ENCODE data around the gene ATG7.

The ATG7 gene

DNA sequence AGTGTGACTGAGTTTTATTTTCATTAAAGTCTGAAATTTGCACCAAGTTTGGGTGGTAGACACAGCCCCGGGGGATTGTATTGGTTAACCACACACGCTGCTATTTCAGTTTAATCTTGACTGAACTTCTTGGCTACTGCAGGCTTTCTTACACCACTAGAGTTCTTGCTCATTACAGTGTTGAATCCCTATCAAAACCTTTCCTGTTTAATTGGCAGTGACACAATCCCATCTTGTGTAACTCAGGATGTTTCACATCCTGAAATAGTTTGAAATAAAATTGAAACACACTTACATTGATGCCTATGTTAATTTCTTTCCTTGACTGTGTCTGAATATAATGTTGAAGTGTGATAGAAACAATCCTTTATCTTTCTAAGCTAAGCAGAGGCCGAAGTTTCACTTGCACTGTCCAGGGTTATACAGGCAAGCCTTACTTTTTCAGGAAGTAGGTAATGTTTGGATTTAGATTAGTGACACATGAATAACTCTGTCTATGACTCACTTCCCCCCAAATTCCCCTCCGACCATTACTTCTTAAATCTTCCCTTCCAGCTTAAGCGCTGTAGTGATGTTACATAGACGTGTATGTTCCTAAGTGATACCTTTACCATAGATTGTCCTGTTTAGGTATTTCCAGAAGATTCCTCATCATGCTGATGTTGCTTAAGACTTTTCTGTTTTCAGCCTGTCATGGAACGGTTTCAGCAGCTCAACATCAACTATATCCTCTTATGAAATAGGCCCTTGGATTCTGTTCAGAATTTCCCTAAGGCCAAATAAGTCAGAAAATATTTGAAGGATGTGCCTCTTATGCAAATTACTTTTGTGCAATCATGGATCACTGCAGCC is 16.8 kb downstream of the ATG7 start:
- TF ChIP-seq ZNF558 (tag by site-specific recombination; IDR thresholded peaks at IDR 0.05): 0 out of 2 replicates have a peak, but pooled peaks have one; percentile 23
- TF ChIP-seq ZNF521 (tag by site-specific recombination; IDR thresholded peaks at IDR 0.05): no peak
- no peak for TF ChIP-seq ZNF394 (tag by site-specific recombination; IDR thresholded peaks at IDR 0.05; ENCODE audit: borderline replicate concordance)
- no peak for TF ChIP-seq KLF8 (tag by site-specific recombination; IDR thresholded peaks at IDR 0.05)
- no peak for TF ChIP-seq KLF9 (tag by site-specific recombination; IDR thresholded peaks at IDR 0.05; ENCODE audit: low read depth)
- TF ChIP-seq ZNF366 (tag by site-specific recombination; conservative IDR thresholded peaks at IDR 0.05): 0 out of 2 replicates have a peak, but pooled peaks have one; percentile 20
- peak; percentile 70 for TF ChIP-seq ZNF629 (tag by site-specific recombination; IDR thresholded peaks at IDR 0.05)
- TF ChIP-seq, protein P1, sequence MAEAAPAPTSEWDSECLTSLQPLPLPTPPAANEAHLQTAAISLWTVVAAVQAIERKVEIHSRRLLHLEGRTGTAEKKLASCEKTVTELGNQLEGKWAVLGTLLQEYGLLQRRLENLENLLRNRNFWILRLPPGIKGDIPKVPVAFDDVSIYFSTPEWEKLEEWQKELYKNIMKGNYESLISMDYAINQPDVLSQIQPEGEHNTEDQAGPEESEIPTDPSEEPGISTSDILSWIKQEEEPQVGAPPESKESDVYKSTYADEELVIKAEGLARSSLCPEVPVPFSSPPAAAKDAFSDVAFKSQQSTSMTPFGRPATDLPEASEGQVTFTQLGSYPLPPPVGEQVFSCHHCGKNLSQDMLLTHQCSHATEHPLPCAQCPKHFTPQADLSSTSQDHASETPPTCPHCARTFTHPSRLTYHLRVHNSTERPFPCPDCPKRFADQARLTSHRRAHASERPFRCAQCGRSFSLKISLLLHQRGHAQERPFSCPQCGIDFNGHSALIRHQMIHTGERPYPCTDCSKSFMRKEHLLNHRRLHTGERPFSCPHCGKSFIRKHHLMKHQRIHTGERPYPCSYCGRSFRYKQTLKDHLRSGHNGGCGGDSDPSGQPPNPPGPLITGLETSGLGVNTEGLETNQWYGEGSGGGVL (tag by site-specific recombination; IDR thresholded peaks at IDR 0.05): peak; percentile 72
- TF ChIP-seq OSR2 (tag by site-specific recombination; IDR thresholded peaks at IDR 0.05): peak; percentile 53; the same call in 1 of the 2 replicates
- TF ChIP-seq ZNF585B (tag by site-specific recombination; IDR thresholded peaks at IDR 0.05): no peak
- TF ChIP-seq ZBTB21 (tag by site-specific recombination; IDR thresholded peaks at IDR 0.05): 0 out of 2 replicates have a peak, but pooled peaks have one; percentile 34
- peak; percentile 82 for TF ChIP-seq ZNF600 (tag by site-specific recombination; IDR thresholded peaks at IDR 0.05)
- TF ChIP-seq GLIS2 (tag by site-specific recombination; IDR thresholded peaks at IDR 0.05): no peak
- TF ChIP-seq, protein P2, sequence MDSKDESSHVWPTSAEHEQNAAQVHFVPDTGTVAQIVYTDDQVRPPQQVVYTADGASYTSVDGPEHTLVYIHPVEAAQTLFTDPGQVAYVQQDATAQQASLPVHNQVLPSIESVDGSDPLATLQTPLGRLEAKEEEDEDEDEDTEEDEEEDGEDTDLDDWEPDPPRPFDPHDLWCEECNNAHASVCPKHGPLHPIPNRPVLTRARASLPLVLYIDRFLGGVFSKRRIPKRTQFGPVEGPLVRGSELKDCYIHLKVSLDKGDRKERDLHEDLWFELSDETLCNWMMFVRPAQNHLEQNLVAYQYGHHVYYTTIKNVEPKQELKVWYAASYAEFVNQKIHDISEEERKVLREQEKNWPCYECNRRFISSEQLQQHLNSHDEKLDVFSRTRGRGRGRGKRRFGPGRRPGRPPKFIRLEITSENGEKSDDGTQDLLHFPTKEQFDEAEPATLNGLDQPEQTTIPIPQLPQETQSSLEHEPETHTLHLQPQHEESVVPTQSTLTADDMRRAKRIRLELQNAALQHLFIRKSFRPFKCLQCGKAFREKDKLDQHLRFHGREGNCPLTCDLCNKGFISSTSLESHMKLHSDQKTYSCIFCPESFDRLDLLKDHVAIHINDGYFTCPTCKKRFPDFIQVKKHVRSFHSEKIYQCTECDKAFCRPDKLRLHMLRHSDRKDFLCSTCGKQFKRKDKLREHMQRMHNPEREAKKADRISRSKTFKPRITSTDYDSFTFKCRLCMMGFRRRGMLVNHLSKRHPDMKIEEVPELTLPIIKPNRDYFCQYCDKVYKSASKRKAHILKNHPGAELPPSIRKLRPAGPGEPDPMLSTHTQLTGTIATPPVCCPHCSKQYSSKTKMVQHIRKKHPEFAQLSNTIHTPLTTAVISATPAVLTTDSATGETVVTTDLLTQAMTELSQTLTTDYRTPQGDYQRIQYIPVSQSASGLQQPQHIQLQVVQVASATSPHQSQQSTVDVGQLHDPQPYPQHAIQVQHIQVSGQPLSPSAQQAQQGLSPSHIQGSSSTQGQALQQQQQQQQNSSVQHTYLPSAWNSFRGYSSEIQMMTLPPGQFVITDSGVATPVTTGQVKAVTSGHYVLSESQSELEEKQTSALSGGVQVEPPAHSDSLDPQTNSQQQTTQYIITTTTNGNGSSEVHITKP (tag by site-specific recombination; IDR thresholded peaks at IDR 0.05): peak; percentile 51
- peak; percentile 24; the same call in 1 of the 2 replicates for TF ChIP-seq SP7 (tag by site-specific recombination; IDR thresholded peaks at IDR 0.05)
- no peak for TF ChIP-seq BCL11A (tag by site-specific recombination; IDR thresholded peaks at IDR 0.05; ENCODE audit: low read depth)
- TF ChIP-seq, protein P3, sequence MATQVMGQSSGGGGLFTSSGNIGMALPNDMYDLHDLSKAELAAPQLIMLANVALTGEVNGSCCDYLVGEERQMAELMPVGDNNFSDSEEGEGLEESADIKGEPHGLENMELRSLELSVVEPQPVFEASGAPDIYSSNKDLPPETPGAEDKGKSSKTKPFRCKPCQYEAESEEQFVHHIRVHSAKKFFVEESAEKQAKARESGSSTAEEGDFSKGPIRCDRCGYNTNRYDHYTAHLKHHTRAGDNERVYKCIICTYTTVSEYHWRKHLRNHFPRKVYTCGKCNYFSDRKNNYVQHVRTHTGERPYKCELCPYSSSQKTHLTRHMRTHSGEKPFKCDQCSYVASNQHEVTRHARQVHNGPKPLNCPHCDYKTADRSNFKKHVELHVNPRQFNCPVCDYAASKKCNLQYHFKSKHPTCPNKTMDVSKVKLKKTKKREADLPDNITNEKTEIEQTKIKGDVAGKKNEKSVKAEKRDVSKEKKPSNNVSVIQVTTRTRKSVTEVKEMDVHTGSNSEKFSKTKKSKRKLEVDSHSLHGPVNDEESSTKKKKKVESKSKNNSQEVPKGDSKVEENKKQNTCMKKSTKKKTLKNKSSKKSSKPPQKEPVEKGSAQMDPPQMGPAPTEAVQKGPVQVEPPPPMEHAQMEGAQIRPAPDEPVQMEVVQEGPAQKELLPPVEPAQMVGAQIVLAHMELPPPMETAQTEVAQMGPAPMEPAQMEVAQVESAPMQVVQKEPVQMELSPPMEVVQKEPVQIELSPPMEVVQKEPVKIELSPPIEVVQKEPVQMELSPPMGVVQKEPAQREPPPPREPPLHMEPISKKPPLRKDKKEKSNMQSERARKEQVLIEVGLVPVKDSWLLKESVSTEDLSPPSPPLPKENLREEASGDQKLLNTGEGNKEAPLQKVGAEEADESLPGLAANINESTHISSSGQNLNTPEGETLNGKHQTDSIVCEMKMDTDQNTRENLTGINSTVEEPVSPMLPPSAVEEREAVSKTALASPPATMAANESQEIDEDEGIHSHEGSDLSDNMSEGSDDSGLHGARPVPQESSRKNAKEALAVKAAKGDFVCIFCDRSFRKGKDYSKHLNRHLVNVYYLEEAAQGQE (tag by site-specific recombination; IDR thresholded peaks at IDR 0.05): peak; percentile 35; the same call in 1 of the 2 replicates
- TF ChIP-seq ZEB2 (tag by site-specific recombination; IDR thresholded peaks at IDR 0.05): no peak
- Histone ChIP-seq H3K9me3 (ENCODE audit: control insufficient read depth, insufficient read depth, low read depth, low read length) (no peaks in the 10 kb centered on the region), H3K36me3 (ENCODE audit: control insufficient read depth in 2 of 2, insufficient read depth in 1 of 2, low read length in 2 of 2) (peaks cover 0 to 3% of the 10 kb centered on the region in 2 experiments; a peak in 1 of 3 replicates), H3K4me3 (ENCODE audit: low read depth, low read length) (no peak overlapping the region), H3K27ac (ENCODE audit: extremely low read depth, low read depth, low read length) (peak overlapping the region; percentile 58), H3K4me1 (ENCODE audit: control insufficient read depth, insufficient read depth, low read length) (peaks cover 16% of the 10 kb centered on the region; the same call in 1 of the 2 replicates)
- POLR2A ChIA-PET: interaction anchor here (1.6 to 2.5 kb wide), 2 partner anchors 11 to 16 kb away, joined by 4 to 35 read pairs; partner anchors contain the start of gene ATG7
- CTCF ChIA-PET: interaction anchor here (1.0 to 1.4 kb wide), 2 partner anchors 46 to 52 kb away, joined by 3 read pairs; no protein-coding TSS in a partner anchor
